Measurements from ENCODE around the gene F5.

The F5 gene

GRCh38 chr1:169521226-169521625, 65.1 kb downstream of the F5 start:
- Histone ChIP-seq H2BK5ac (ENCODE audit: low read depth, low read length, poor library complexity, severe bottlenecking) (no peak overlapping the region), H3K27ac (ENCODE audit: low read length, poor library complexity, severe bottlenecking) (no peak overlapping the region), H3K18ac (ENCODE audit: low read depth in 1 of 2, low read length in 2 of 2) (no peak overlapping the region), H3K9me3 (ENCODE audit: control insufficient read depth, low read length) (no peaks in the 10 kb centered on the region), H2BK12ac (ENCODE audit: low read length in 2 of 2) (no peak overlapping the region), H3K4ac (ENCODE audit: low read depth in 1 of 2, low read length in 2 of 2) (no peak overlapping the region), H3K4me3 (ENCODE audit: insufficient read depth in 1 of 2, low read depth in 1 of 2, low read length in 2 of 2) (no peak overlapping the region), H2BK15ac (ENCODE audit: low read depth, poor library complexity, severe bottlenecking) (no peak overlapping the region), H3K4me2 (ENCODE audit: low read length, poor library complexity, severe bottlenecking) (no peak overlapping the region), H2AFZ (ENCODE audit: low read depth, low read length) (no peak overlapping the region), H4K8ac (ENCODE audit: low read length) (no peak overlapping the region), H3K9ac (ENCODE audit: low read length) (no peak overlapping the region), H4K91ac (ENCODE audit: low read length) (no peak overlapping the region), H3K4me1 (ENCODE audit: control insufficient read depth, insufficient read depth, low read depth, low read length) (no peaks in the 10 kb centered on the region), H2AK5ac (ENCODE audit: low read length, severe bottlenecking) (no peak overlapping the region), H3K36me3 (ENCODE audit: control insufficient read depth in 1 of 2, insufficient read depth in 2 of 2, low read depth in 1 of 2, low read length in 2 of 2) (no peaks in the 10 kb centered on the region), H3K27me3 (ENCODE audit: control insufficient read depth in 1 of 2, insufficient read depth in 1 of 2, low read length in 2 of 2) (no peaks in the 10 kb centered on the region), H3K23ac (ENCODE audit: low read length in 2 of 2) (no peak overlapping the region), H3K79me1 (replicated peaks; ENCODE audit: low read length, poor library complexity, severe bottlenecking) (no peaks in the 10 kb centered on the region), H2BK120ac (ENCODE audit: low read depth, low read length) (no peak overlapping the region), H3K14ac (ENCODE audit: low read length in 2 of 2) (no peak overlapping the region)
- WGBS, result 100% methylated on average over 1 of the region's 1 CpG
- no peak for DNase-seq

- H3K4ac ChIP-seq (ENCODE audit: low read depth in 1 of 2, low read length in 2 of 2), result no peak overlapping the region
- no peaks in the 10 kb centered on the region for H3K27me3 ChIP-seq (ENCODE audit: control insufficient read depth in 1 of 2, insufficient read depth in 1 of 2, low read length in 2 of 2)
- H3K27ac ChIP-seq (ENCODE audit: low read length, poor library complexity, severe bottlenecking), result no peak overlapping the region
- H2AFZ ChIP-seq (ENCODE audit: low read depth, low read length), result no peak overlapping the region
- H3K18ac ChIP-seq (ENCODE audit: low read depth in 1 of 2, low read length in 2 of 2), result no peak overlapping the region
- no peaks in the 10 kb centered on the region for H3K9me3 ChIP-seq (ENCODE audit: control insufficient read depth, low read length)
- 100% methylated on average over 1 of the region's 2 CpGs for WGBS
- DNase-seq, result no peak
- H2BK5ac ChIP-seq (ENCODE audit: low read depth, low read length, poor library complexity, severe bottlenecking), result no peak overlapping the region
- H2AK5ac ChIP-seq (ENCODE audit: low read length, severe bottlenecking), result no peak overlapping the region
- no peak overlapping the region for H3K14ac ChIP-seq (ENCODE audit: low read length in 2 of 2)
- H3K4me3 ChIP-seq (ENCODE audit: insufficient read depth in 1 of 2, low read depth in 1 of 2, low read length in 2 of 2), result no peak overlapping the region
- H2BK12ac ChIP-seq (ENCODE audit: low read length in 2 of 2), result no peak overlapping the region
- H3K36me3 ChIP-seq (ENCODE audit: control insufficient read depth in 1 of 2, insufficient read depth in 2 of 2, low read depth in 1 of 2, low read length in 2 of 2), result no peaks in the 10 kb centered on the region
- H3K23ac ChIP-seq (ENCODE audit: low read length in 2 of 2), result no peak overlapping the region
- H2BK15ac ChIP-seq (ENCODE audit: low read depth, poor library complexity, severe bottlenecking), result no peak overlapping the region
- no peak overlapping the region for H3K4me2 ChIP-seq (ENCODE audit: low read length, poor library complexity, severe bottlenecking)
- no peak overlapping the region for H3K9ac ChIP-seq (ENCODE audit: low read length)
- no peaks in the 10 kb centered on the region for H3K79me1 ChIP-seq (replicated peaks; ENCODE audit: low read length, poor library complexity, severe bottlenecking)
- H4K91ac ChIP-seq (ENCODE audit: low read length), result no peak overlapping the region
- H4K8ac ChIP-seq (ENCODE audit: low read length), result no peak overlapping the region
- no peaks in the 10 kb centered on the region for H3K4me1 ChIP-seq (ENCODE audit: control insufficient read depth, insufficient read depth, low read depth, low read length)
- no peak overlapping the region for H2BK120ac ChIP-seq (ENCODE audit: low read depth, low read length)
Measured at GRCh38 chr1:169517558-169518186, 68.6 kb downstream of the F5 start.

GRCh38 chr1:169515641-169516040, 70.6 kb downstream of the F5 start:
- Histone ChIP-seq H3K18ac (ENCODE audit: low read depth in 1 of 2, low read length in 2 of 2) (no peak overlapping the region), H2BK12ac (ENCODE audit: low read length in 2 of 2) (no peak overlapping the region), H3K36me3 (ENCODE audit: control insufficient read depth in 1 of 2, insufficient read depth in 2 of 2, low read depth in 1 of 2, low read length in 2 of 2) (no peaks in the 10 kb centered on the region), H3K27ac (ENCODE audit: low read length, poor library complexity, severe bottlenecking) (no peak overlapping the region), H4K91ac (ENCODE audit: low read length) (no peak overlapping the region), H3K79me1 (replicated peaks; ENCODE audit: low read length, poor library complexity, severe bottlenecking) (no peaks in the 10 kb centered on the region), H3K27me3 (ENCODE audit: control insufficient read depth in 1 of 2, insufficient read depth in 1 of 2, low read length in 2 of 2) (no peaks in the 10 kb centered on the region), H4K8ac (ENCODE audit: low read length) (no peak overlapping the region), H2BK15ac (ENCODE audit: low read depth, poor library complexity, severe bottlenecking) (no peak overlapping the region), H3K23ac (ENCODE audit: low read length in 2 of 2) (no peak overlapping the region), H2AFZ (ENCODE audit: low read depth, low read length) (no peak overlapping the region), H2AK5ac (ENCODE audit: low read length, severe bottlenecking) (no peak overlapping the region), H3K9ac (ENCODE audit: low read length) (no peak overlapping the region), H3K4me3 (ENCODE audit: insufficient read depth in 1 of 2, low read depth in 1 of 2, low read length in 2 of 2) (no peak overlapping the region), H2BK120ac (ENCODE audit: low read depth, low read length) (no peak overlapping the region), H2BK5ac (ENCODE audit: low read depth, low read length, poor library complexity, severe bottlenecking) (no peak overlapping the region), H3K4ac (ENCODE audit: low read depth in 1 of 2, low read length in 2 of 2) (no peak overlapping the region), H3K9me3 (ENCODE audit: control insufficient read depth, low read length) (no peaks in the 10 kb centered on the region), H3K4me1 (ENCODE audit: control insufficient read depth, insufficient read depth, low read depth, low read length) (no peaks in the 10 kb centered on the region), H3K4me2 (ENCODE audit: low read length, poor library complexity, severe bottlenecking) (no peak overlapping the region), H3K14ac (ENCODE audit: low read length in 2 of 2) (no peak overlapping the region)
- DNase-seq, result no peak

GRCh38 chr1:169514566-169515270, 71.6 kb downstream of the F5 start:
- Histone ChIP-seq H2AK5ac (ENCODE audit: low read length, severe bottlenecking) (no peak overlapping the region), H3K79me1 (replicated peaks; ENCODE audit: low read length, poor library complexity, severe bottlenecking) (no peaks in the 10 kb centered on the region), H2BK12ac (ENCODE audit: low read length in 2 of 2) (no peak overlapping the region), H2BK15ac (ENCODE audit: low read depth, poor library complexity, severe bottlenecking) (no peak overlapping the region), H4K8ac (ENCODE audit: low read length) (no peak overlapping the region), H3K9me3 (ENCODE audit: control insufficient read depth, low read length) (no peaks in the 10 kb centered on the region), H3K14ac (ENCODE audit: low read length in 2 of 2) (no peak overlapping the region), H3K27me3 (ENCODE audit: control insufficient read depth in 1 of 2, insufficient read depth in 1 of 2, low read length in 2 of 2) (no peaks in the 10 kb centered on the region), H3K27ac (ENCODE audit: low read length, poor library complexity, severe bottlenecking) (no peak overlapping the region), H3K4ac (ENCODE audit: low read depth in 1 of 2, low read length in 2 of 2) (no peak overlapping the region), H3K18ac (ENCODE audit: low read depth in 1 of 2, low read length in 2 of 2) (no peak overlapping the region), H2AFZ (ENCODE audit: low read depth, low read length) (no peak overlapping the region), H3K4me2 (ENCODE audit: low read length, poor library complexity, severe bottlenecking) (no peak overlapping the region), H3K9ac (ENCODE audit: low read length) (no peak overlapping the region), H3K4me1 (ENCODE audit: control insufficient read depth, insufficient read depth, low read depth, low read length) (no peaks in the 10 kb centered on the region), H3K36me3 (ENCODE audit: control insufficient read depth in 1 of 2, insufficient read depth in 2 of 2, low read depth in 1 of 2, low read length in 2 of 2) (no peaks in the 10 kb centered on the region), H4K91ac (ENCODE audit: low read length) (no peak overlapping the region), H3K4me3 (ENCODE audit: insufficient read depth in 1 of 2, low read depth in 1 of 2, low read length in 2 of 2) (no peak overlapping the region), H3K23ac (ENCODE audit: low read length in 2 of 2) (no peak overlapping the region), H2BK120ac (ENCODE audit: low read depth, low read length) (no peak overlapping the region), H2BK5ac (ENCODE audit: low read depth, low read length, poor library complexity, severe bottlenecking) (no peak overlapping the region)
- no peak for DNase-seq
- 45% methylated on average over 2 of the region's 2 CpGs for WGBS
